Epidermal melanocyte (primary cell): ENCODE results near the gene PATE4.
"Not testable (repeated sequence)": the region's sequence is repeated elsewhere in the genome, so short reads cannot be mapped to it uniquely, and the experiment has no call there.

Source experiments
- DNase-seq: peaks from one replicate; pipeline ENCODE4 v3.0.0; 2011; ENCODE audit warnings: low spot score; ENCODE audit not compliant: insufficient read length

Gene PATE4

DNA sequence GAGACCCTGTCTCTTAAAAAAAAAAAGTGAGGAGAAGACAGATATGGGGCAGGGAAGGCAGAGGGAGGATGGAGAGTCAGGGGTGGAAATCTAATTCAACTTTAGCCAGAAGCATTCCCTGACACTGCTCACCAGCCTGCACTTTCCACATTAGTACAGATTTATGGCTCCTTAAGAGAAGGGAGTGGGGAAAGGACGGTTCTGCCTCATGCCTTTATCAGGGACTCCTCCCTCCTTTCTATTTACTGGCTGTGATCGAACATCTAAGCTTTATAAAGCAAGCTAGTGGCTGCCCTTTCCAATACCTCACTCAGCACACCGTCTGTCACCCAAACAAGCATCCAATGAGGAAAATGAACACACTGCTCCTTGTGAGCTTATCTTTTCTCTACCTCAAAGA, at the start of gene PATE4:
TSS of gene PATE4 (plus strand) at position 301 of the 400 bp plus-strand sequence. CDS start at position 345, 44 bp downstream.
- DNase-seq, result no peak

GRCh38 chr11:125784678-125785077, 48.4 kb upstream of the PATE4 start:
- DNase-seq, result no peak

- DNase-seq, result no peak
Measured at GRCh38 chr11:125787827-125788226, 45.3 kb upstream of the PATE4 start, which contains the start of gene PATE3. PATE3 (plus strand) TSS chr11:125788127; CDS start chr11:125788152, 25 bp downstream.

- no peak for DNase-seq
Measured at GRCh38 chr11:125790825-125791224, 42.3 kb upstream of the PATE4 start.

DNA sequence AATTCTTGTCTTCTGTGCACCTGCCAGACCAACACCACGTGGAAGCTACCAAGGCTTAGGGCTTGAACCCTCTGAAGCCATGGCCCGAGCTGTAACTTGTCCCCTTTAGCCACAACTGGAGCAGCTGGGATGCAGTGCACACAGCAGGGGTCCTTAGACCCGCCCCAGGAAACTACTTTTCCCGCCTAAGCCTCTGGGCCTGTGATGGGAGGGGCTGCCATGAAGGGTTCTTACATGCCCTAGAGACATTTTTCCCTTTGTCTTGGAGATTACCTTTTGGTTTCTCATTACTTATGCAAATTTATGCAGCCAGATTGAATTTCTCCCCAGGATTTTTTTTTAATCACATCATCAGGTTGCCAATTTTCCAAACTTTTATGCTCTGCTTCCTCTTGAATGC, 35.5 kb upstream of the PATE4 start:
- DNase-seq, result no peak

- no peak for DNase-seq
Measured at GRCh38 chr11:125799808-125800207, 33.3 kb upstream of the PATE4 start.

DNA sequence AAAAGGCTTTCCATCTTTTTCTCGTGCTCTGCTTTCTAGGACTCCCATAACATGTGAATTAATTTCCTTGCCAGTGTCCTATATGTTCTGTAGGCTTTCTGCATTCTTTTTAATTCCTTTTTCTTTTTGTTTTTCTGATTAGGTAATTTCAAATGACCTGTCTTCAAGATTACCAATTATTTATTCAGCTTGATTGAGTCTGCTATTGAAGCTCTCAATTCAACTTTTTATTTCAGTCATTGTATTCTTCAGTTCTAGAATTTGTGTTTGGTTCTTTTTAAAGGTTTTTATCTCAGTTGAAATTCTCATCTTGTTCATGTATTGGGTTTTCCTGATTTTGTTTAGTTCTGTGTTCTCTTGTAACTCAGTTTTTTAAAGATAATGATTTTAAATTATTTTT, 30.7 kb upstream of the PATE4 start:
- DNase-seq, result no peak

DNA sequence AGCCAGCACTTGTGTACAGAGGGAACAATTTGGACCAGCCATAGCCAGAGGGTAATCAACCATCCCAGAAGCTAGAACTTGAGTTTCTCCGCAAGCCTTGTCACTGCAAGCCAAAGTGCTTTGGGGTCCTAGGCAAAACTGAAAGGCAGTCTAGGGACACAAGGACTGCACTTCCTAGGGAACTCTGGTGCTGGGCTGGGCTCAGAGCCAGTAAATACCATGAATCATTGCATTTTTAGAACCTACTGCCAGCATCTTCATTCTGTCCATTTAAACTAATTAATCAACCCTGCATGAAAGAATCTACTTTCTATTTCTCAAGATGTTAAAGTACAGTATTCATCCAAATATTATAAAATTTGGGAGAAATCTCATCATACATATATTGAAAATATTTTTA, 25.2 kb upstream of the PATE4 start:
- no peak for DNase-seq

DNA sequence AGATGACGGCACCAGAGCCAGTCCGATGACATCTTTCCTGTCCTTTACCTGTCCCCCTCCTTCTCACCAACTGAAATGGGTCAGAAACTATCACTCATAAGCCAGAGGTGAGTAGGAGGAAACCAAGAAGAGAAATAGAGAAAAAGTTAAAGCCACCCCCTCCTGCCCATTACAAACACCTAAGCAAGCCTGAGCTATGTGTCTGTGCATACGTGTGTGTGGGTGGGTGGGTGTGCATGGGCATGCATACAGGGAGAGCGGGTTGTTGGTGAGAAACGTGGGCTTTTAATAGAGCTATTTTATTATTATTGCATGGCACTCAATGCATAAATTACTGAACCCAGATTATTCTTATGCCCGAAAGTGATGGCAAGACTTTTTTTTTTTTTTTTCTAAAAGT, 2.6 kb downstream of the PATE4 start:
- DNase-seq, result no peak

DNA sequence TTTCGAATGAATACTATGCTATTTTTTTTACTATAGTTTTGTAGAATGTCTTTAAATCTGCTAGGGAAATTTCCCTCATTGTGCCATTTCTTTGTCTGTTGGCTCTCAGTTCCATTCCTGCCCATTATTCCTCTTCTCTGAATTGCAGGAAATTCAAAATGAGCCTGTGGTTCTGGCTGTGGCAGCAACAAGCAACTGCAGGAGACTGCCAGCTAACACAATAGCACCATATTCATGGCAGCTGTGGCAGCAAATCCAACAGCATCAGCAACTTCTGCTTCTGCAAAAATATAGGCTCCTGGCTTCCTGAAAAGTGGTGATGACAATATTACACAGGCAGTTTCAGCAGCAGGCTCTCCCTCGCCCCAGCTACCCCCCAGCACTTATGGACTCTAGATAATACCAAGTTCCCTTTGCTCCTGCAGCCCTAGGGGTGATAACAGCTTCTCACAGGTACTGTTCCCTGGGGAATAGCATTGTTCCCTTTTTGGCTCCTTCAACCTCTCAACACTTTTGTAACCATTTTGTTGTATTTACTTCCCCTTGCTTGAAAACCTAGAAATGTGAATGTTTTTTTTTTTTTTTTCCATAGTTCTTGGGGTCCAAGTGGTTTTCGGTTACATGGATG, 9.3 kb downstream of the PATE4 start:
- DNase-seq, result no peak

DNA sequence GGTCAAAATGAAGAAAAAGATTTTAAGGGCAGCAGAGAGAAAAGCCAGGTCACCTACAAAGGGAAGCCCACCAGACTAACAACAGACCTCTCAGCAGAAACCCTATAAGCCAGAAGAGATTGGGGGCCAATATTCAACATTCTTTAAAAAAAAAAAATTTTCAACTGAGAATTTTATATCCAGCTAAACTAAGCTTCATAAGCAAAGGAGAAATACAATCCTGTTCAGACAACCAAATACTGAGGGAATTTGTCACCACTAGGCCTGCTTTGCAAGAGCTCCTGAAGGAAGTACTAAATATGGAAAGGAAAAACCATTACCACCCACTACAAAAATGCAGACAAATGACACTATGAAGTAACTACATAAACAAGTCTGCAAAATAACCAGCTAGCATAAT, 13.1 kb downstream of the PATE4 start:
- DNase-seq, result no peak

- DNase-seq, result not testable (repeated sequence)
Measured at GRCh38 chr11:125857670-125858069, 24.6 kb downstream of the PATE4 start.

GRCh38 chr11:125862786-125863185, 29.7 kb downstream of the PATE4 start:
- DNase-seq, result not testable (repeated sequence)

- DNase-seq, result not testable (repeated sequence)
Measured at GRCh38 chr11:125865354-125865753, 32.2 kb downstream of the PATE4 start.

GRCh38 chr11:125869521-125869920, 36.4 kb downstream of the PATE4 start:
- DNase-seq, result no peak

GRCh38 chr11:125871391-125872137, 38.4 kb downstream of the PATE4 start:
- DNase-seq, result peak; percentile 21

- no peak for DNase-seq
Measured at GRCh38 chr11:125872138-125872491, 39.0 kb downstream of the PATE4 start.

DNA sequence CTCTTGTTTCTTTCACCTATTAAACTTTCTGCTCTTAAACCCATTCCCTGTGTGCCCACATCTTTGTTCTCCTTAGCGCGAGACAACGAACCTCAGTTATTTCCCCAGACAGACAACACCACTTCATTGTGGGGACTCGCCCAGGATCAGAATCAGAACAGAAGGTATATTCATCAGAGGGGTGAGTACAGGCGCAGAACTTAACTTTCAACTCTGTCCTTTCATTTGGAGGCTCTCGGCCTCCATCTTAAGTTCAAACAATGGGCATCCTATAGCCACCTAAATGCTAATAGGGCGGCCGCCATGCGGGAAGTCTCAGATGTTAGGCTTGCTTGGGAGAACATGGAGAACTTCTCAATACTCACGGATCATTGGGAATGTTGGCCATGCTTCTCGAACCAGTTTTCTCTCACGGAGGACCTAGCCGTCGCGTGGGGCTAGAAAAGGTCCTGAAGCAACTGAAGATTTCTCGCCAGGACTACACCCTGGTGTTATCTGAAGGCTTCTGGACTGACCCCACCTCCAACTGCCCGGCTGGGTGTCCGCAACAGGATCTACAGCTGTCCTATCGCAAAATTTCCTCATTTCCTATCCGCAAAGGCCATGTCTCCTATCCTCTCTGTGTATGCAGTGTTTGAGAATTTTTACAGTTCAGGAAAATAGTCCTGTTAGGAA, 40.9 kb downstream of the PATE4 start:
- no peak for DNase-seq

GRCh38 chr11:125874556-125875124, 41.5 kb downstream of the PATE4 start:
- DNase-seq, result peak; percentile 82

DNA sequence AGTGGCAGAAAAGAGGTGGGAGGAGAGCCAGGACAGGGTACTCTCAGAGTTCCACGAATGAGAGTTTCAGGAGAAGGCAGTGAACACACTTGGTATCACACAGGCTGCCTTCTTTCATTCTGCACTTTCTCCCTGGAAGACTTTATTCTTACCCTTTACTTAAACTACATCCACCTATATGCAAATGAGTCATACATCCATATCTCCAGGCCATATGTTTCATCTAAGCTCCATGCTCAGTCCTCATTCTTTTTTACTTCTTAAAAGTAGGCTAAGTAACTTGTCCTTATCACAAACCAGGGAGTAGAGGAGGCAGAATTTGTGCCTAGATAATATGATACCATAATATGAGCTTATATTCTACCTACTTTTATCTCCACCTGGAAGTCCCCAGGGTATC, 48.2 kb downstream of the PATE4 start:
- no peak for DNase-seq

DNA sequence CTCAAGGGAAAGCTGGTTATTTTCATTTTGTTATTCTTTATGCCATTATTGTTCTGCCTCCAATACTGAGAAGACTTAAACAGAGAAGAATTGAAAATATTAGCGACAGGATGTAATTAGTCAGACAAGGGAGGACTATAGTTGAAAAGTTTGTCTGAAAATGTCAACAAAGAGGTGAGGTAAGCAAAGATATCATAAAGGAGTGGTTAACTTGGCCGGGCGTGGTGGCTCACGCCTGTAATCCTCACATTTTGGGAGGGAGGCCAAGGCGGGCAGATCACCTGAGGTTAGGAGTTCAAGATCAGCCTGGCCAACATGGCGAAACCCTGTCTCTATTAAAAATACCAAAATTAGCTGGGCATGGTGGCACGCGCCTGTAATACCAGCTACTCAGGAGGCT, 50.3 kb downstream of the PATE4 start:
- no peak for DNase-seq

DNA sequence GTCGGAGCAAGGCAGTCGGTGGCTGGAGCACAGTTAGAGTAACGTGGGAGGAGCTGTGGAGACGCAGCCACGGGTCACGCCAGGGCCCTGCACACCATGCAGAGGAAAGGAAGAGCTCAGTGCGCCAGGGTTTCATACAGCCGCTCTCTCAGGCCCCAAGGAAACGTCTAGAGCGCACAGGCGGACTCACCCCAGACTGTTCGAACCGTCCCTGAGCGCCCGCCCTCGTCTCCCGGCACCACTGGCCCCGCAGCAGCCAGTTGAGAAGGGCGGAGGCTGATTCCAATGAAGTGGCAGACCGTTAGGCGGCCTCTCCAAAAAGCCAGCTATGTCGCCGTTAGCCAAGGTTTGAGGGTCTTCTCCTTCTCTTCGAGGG, 53.9 kb downstream of the PATE4 start:
- DNase-seq, result no peak
